HuH-7.5 (cell line): ENCODE measurements around the gene ELAC1.
"Not testable (repeated sequence)": the region's sequence is repeated elsewhere in the genome, so short reads cannot be mapped to it uniquely, and the experiment has no call there.

Experiments
- DNase-seq: peaks from one replicate; pipeline ENCODE4 v3.0.0; 2011; ENCODE audit warnings: low spot score

ELAC1 gene

GRCh38 chr18:50972404-50972803, 4.6 kb downstream of the ELAC1 start:
- DNase-seq = not testable (repeated sequence)

GRCh38 chr18:50973367-50974126, 5.7 kb downstream of the ELAC1 start:
- DNase-seq = peak; percentile 38

- no peak for DNase-seq
Measured at GRCh38 chr18:50977037-50977760, 9.4 kb downstream of the ELAC1 start.

- DNase-seq = no peak
Measured at GRCh38 chr18:50981381-50981780, 13.5 kb downstream of the ELAC1 start.

- DNase-seq = no peak
Measured at GRCh38 chr18:50982086-50982801, 14.4 kb downstream of the ELAC1 start.

GRCh38 chr18:50982802-50983179, 15.0 kb downstream of the ELAC1 start:
- DNase-seq = no peak

GRCh38 chr18:50986360-50987087, 18.7 kb downstream of the ELAC1 start:
- DNase-seq = no peak

GRCh38 chr18:50987261-50987660, 19.4 kb downstream of the ELAC1 start:
- DNase-seq = no peak

- no peak for DNase-seq
Measured at GRCh38 chr18:50989711-50990110, 21.9 kb downstream of the ELAC1 start.

GRCh38 chr18:50992351-50992762, 24.5 kb downstream of the ELAC1 start:
- DNase-seq = no peak

GRCh38 chr18:50994031-50994430, 26.2 kb downstream of the ELAC1 start:
- DNase-seq = no peak

GRCh38 chr18:51003174-51003573, 35.3 kb downstream of the ELAC1 start:
- DNase-seq = not testable (repeated sequence)

GRCh38 chr18:51006061-51006818, 38.4 kb downstream of the ELAC1 start:
- DNase-seq = no peak

GRCh38 chr18:51006948-51007789, 39.3 kb downstream of the ELAC1 start:
- DNase-seq = no peak

GRCh38 chr18:51007790-51008139, 39.9 kb downstream of the ELAC1 start:
- no peak for DNase-seq

- no peak for DNase-seq
Measured at GRCh38 chr18:51009072-51009471, 41.2 kb downstream of the ELAC1 start.

- no peak for DNase-seq
Measured at GRCh38 chr18:51010218-51010617, 42.4 kb downstream of the ELAC1 start.

GRCh38 chr18:51011709-51012108, 43.9 kb downstream of the ELAC1 start:
- DNase-seq = no peak

GRCh38 chr18:51012441-51012840, 44.6 kb downstream of the ELAC1 start:
- DNase-seq = no peak

- no peak for DNase-seq
Measured at GRCh38 chr18:51013259-51013658, 45.4 kb downstream of the ELAC1 start.
